Sigmoid colon (tissue), 7 donors: ENCODE results near the gene ZNF79. TPM values are rescaled to one million over a fixed set of nuclear protein-coding genes. Genes with fewer than 3 reads are reported as not detected.

Experiments
- DNase-seq: peaks from one replicate; pipeline ENCODE4 v3.0.0-alpha.2; 2019
- H3K27ac ChIP-seq, 4 donors: fragments of 200-600 bp; sonication (generic); one replicate each; pipeline ENCODE4 v1.5.1; 2016 to 2019; ENCODE audit warnings: mild to moderate bottlenecking in 1 of 4
- H3K27me3 ChIP-seq, 3 donors: fragments of 200-600 bp; sonication (generic); one replicate each; pipeline ENCODE4 v1.5.1; 2019; ENCODE audit warnings: mild to moderate bottlenecking in 1 of 3
- H3K36me3 ChIP-seq, 4 donors: fragments of 200-600 bp; sonication (generic); one replicate each; pipeline ENCODE4 v1.5.1; 2016 to 2019
- H3K4me1 ChIP-seq, 4 donors: fragments of 200-600 bp; sonication (generic); one replicate each; pipeline ENCODE4 v1.5.1; 2017 to 2019
- H3K4me3 ChIP-seq, 4 donors: fragments of 200-600 bp; sonication (generic); one replicate each; pipeline ENCODE4 v1.5.1; 2017 to 2019; ENCODE audit warnings: mild to moderate bottlenecking in 2 of 4, moderate library complexity in 1 of 4
- H3K9me3 ChIP-seq, 4 donors: fragments of 200-600 bp in 3 of 4; sonication (generic) in 3 of 4; one replicate each; pipeline versions ENCODE4 v1.5.1 to v1.6.1; 2013 to 2019
- CTCF ChIP-seq, 4 experiments: fragments of 450-650 bp in 3 of 4; fragments of 200-600 bp in 1 of 4; IDR thresholded peaks; one replicate each; pipeline ENCODE4 v1.5.1; 2016 to 2019; ENCODE audit warnings: antibody characterized with exemption in 4 of 4, mild to moderate bottlenecking in 3 of 4, moderate library complexity in 2 of 4
- EP300 ChIP-seq, 4 donors: sonication (generic); formaldehyde crosslinking; IDR thresholded peaks; one replicate each; pipeline ENCODE4 v1.6.1; 2017; ENCODE audit warnings: antibody characterized with exemption in 4 of 4
- POLR2A ChIP-seq, 2 donors: fragments of 450-650 bp; IDR thresholded peaks; one replicate each; pipeline ENCODE4 v1.6.1; 2016; ENCODE audit warnings: antibody characterized with exemption in 2 of 2, mild to moderate bottlenecking in 2 of 2, moderate library complexity in 2 of 2
- POLR2AphosphoS5 ChIP-seq, 4 donors: sonication (generic); formaldehyde crosslinking; IDR thresholded peaks; one replicate each; pipeline ENCODE4 v1.6.1; 2017; ENCODE audit warnings: antibody characterized with exemption in 4 of 4
- WGBS, 2 donors: extraction: QIAGEN DNeasy Blood & Tissue Kit; methylation state at CpG; one replicate each; pipeline ENCODE4 v1.1.7; 2013; 5-methylcytosine and 5-hydroxymethylcytosine counted together
- intact Hi-C: fragments of 100-400 bp; cut with DNase I; formaldehyde crosslinking; loops from one replicate; pipeline ENCODE4 v1.15.1; 2023
- polyA plus RNA-seq, 3 donors: library from polyadenylated mRNA; stranded (reverse); fragments of 200-250 nt; gene quantifications; one replicate each; pipeline ENCODE4 v1.2.3, GENCODE V29; 2013
- total RNA-seq, 4 donors: library from RNA; depleted of rRNA; stranded (reverse); fragments of >200 nt; gene quantifications; one replicate each; pipeline ENCODE4 v1.1.0, GENCODE V29; 2016
- donor health status: healthy with polysubstance abuse.
- donor health status: Bipolar disorder and iron deficiency.
- donor health status: healthy.

The ZNF79 gene
- total and polyA plus RNA-seq, 7 donors = 0.60 to 14.6 (median 10.9) TPM

DNA sequence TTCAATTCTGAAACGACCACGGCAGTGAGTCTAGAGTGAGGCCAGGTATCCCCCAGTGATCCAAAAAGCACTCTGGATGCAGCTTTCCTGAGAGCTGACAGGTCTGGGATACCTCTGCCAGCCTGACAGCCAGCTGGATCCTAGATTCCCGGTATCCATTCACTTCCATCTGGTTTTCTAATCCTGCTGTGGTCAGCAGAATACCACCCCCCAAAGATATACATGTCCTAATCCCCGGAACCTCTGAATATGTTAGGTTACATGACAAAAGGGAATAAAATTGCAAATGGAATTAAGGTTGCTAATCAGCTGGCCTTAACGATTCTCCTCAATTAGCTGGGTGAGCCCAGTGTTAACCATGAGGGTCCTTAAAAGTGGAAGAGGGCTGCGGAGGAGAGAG, 1.4 kb upstream of the ZNF79 start:
- Histone ChIP-seq H3K27me3 (no peaks in the 10 kb centered on the region), H3K4me1 (peaks cover 0 to 64% (median 43%) of the 10 kb centered on the region in 4 donors), H3K4me3 (peak overlapping the region in 3 of 4 donors; percentile 77 to 94 (median 80)), H3K27ac (peak overlapping the region; percentile 89 to 98 (median 91)), H3K9me3 (no peaks in the 10 kb centered on the region), H3K36me3 (no peaks in the 10 kb centered on the region)
- DNase-seq = no peak
- intact Hi-C loops = no loop called here
- no peak for TF ChIP-seq CTCF (IDR thresholded peaks at IDR 0.05)
- WGBS, 2 donors = 51 to 59% methylated on average over 6 of the region's 6 CpGs

GRCh38 chr9:127423476-127423933, 677 bp upstream of the ZNF79 start:
- DNase-seq = no peak
- Histone ChIP-seq H3K27me3 (no peaks in the 10 kb centered on the region), H3K36me3 (peaks cover 0 to 3% (median under 1%) of the 10 kb centered on the region in 4 donors), H3K4me3 (peak overlapping the region; percentile 59 to 94 (median 78)), H3K9me3 (no peaks in the 10 kb centered on the region), H3K27ac (peak overlapping the region; percentile 89 to 98 (median 91)), H3K4me1 (peaks cover 0 to 59% (median 38%) of the 10 kb centered on the region in 4 donors)
- TF ChIP-seq POLR2A (IDR thresholded peaks at IDR 0.05) = no peak
- intact Hi-C loops = no loop called here
- 0 to 1% methylated on average over 9 of the region's 9 CpGs for WGBS, 2 donors

DNA sequence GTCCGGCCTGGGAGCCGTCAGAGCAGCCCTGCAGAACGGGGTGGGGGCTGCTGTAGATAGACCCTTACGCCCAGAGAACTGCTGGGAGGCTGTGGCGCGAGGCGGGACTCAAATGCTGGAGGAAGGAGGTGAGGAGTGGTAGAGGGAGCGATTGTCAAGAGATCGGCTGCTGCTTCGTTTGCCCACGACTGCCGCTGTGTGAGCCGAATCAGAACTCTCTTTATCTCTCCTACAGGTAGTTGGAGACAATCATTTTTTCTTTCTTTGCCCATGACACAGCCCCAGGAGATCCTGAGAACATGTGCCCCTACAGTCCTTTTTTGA, 456 bp downstream of the ZNF79 start:
- TF ChIP-seq CTCF (IDR thresholded peaks at IDR 0.05) (no peak), POLR2AphosphoS5 (IDR thresholded peaks at IDR 0.05) (no peak), POLR2A (IDR thresholded peaks at IDR 0.05) (no peak), EP300 (IDR thresholded peaks at IDR 0.05) (no peak)
- Histone ChIP-seq H3K4me1 (peaks cover 0 to 59% (median 38%) of the 10 kb centered on the region in 4 donors), H3K27ac (peak overlapping the region; percentile 89 to 98 (median 91)), H3K36me3 (peaks cover 4 to 15% (median 8%) of the 10 kb centered on the region in 4 donors), H3K9me3 (no peaks in the 10 kb centered on the region), H3K4me3 (peak overlapping the region; percentile 59 to 94 (median 78)), H3K27me3 (no peaks in the 10 kb centered on the region)
- DNase-seq = no peak
- WGBS, 2 donors = 0% methylated on average over 13 of the region's 13 CpGs
- intact Hi-C loops = loop anchor here (2.0 kb wide), 1 partner anchor 26 kb away; the partner anchor contains the start of genes LRSAM1 and RPL12

DNA sequence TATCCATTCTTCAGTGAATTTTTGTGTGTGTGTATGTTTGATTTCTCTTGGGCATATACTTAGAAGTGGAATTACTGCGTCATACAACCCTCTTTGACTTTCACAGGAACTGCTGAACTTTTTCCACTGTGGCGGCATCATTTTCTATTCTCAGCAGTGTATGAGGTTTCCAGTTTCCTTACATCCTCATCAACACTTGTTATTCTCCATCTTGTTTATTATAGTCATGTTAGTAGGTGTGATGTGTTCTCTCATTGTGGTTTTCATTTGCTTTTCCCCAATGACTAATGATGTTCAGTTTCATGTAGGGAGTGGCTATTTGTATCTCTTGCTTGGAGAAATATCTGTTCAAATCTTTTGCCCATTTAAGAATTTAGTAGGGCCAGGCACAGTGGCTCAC, 2.6 kb downstream of the ZNF79 start:
- peaks cover 0 to 46% (median 35%) of the 10 kb centered on the region in 4 donors for H3K4me1 ChIP-seq
- peaks cover 4 to 26% (median 16%) of the 10 kb centered on the region in 4 donors for H3K36me3 ChIP-seq
- no peaks in the 10 kb centered on the region for H3K27me3 ChIP-seq
- TF ChIP-seq EP300 (IDR thresholded peaks at IDR 0.05) = no peak
- TF ChIP-seq POLR2A (IDR thresholded peaks at IDR 0.05) = no peak
- no peak for TF ChIP-seq POLR2AphosphoS5 (IDR thresholded peaks at IDR 0.05)
- no peak for TF ChIP-seq CTCF (IDR thresholded peaks at IDR 0.05)
- DNase-seq = no peak
- intact Hi-C loops = no loop called here
- 85 to 89% methylated on average over 2 of the region's 2 CpGs for WGBS, 2 donors
- peak overlapping the region in 1 of 4 donors; percentile 11 for H3K27ac ChIP-seq
- no peaks in the 10 kb centered on the region for H3K9me3 ChIP-seq
- no peak overlapping the region for H3K4me3 ChIP-seq

DNA sequence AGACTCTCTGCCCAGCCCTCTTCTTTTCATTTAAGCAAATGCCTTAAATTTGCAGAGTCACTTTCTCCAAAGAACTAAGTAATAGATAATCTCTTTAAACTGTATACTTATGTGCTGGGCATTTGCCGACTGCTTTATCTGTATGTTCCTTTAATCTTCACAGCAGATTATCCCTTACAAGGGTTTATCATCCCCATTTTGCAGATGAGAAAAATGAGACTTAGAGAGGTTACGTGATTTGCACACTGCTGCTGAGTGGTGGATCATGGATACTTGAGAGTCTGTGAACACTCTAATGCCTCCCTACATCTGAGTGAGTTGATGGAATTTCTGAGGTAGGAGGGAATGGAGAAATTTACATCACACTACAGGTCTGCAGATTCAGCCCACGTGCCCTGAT, 4.2 kb downstream of the ZNF79 start:
- Histone ChIP-seq H3K4me1 (peaks cover 0 to 30% (median 20%) of the 10 kb centered on the region in 4 donors), H3K9me3 (no peaks in the 10 kb centered on the region), H3K27me3 (no peaks in the 10 kb centered on the region), H3K4me3 (no peak overlapping the region), H3K36me3 (peaks cover 4 to 33% (median 21%) of the 10 kb centered on the region in 4 donors), H3K27ac (no peak overlapping the region)
- intact Hi-C loops = no loop called here
- 92 to 95% methylated on average over 3 of the region's 3 CpGs for WGBS, 2 donors
- no peak for TF ChIP-seq POLR2AphosphoS5 (IDR thresholded peaks at IDR 0.05)
- no peak for TF ChIP-seq POLR2A (IDR thresholded peaks at IDR 0.05)
- no peak for TF ChIP-seq CTCF (IDR thresholded peaks at IDR 0.05)
- TF ChIP-seq EP300 (IDR thresholded peaks at IDR 0.05) = no peak
- DNase-seq = no peak
